ENCODE data around the gene ESRRB.

ESRRB gene

GRCh38 chr14:76375947-76376404 lies at the start of gene ESRRB:
ESRRB (plus strand) TSS chr14:76376137; CDS start chr14:76376402, 265 bp downstream.
- DNase-seq = peak in 2 of 51 donors; percentile 2 to 4

- DNase-seq = peak in 2 of 51 donors; percentile 21 to 22
These were observed 48.8 kb upstream of the ESRRB start for GRCh38 chr14:76326918-76327689.

GRCh38 chr14:76328457-76329137 lies 47.3 kb upstream of the ESRRB start:
- DNase-seq = no peak

- peak in 1 of 51 donors; percentile 4 for DNase-seq
These were observed 46.6 kb upstream of the ESRRB start for GRCh38 chr14:76329154-76329928.

GRCh38 chr14:76329951-76330350 lies 46.0 kb upstream of the ESRRB start:
- DNase-seq = peak in 1 of 51 donors; percentile 1

- DNase-seq = no peak
These were observed 45.3 kb upstream of the ESRRB start for GRCh38 chr14:76330411-76331327.

- DNase-seq = no peak
These were observed 44.5 kb upstream of the ESRRB start for GRCh38 chr14:76331328-76332011.

GRCh38 chr14:76333664-76334063 lies 42.3 kb upstream of the ESRRB start:
- DNase-seq = no peak

GRCh38 chr14:76334316-76334715 lies 41.6 kb upstream of the ESRRB start:
- DNase-seq = no peak

GRCh38 chr14:76336876-76337275 lies 39.1 kb upstream of the ESRRB start:
- DNase-seq = no peak

GRCh38 chr14:76337635-76338545 lies 38.0 kb upstream of the ESRRB start:
- peak in 3 of 51 donors; percentile 3 to 17 (median 4) for DNase-seq

GRCh38 chr14:76339728-76340615 lies 36.0 kb upstream of the ESRRB start:
- DNase-seq = no peak

- DNase-seq = no peak
These were observed 32.6 kb upstream of the ESRRB start for GRCh38 chr14:76343386-76343785.

GRCh38 chr14:76346391-76347160 lies 29.4 kb upstream of the ESRRB start:
- DNase-seq = no peak

- DNase-seq = peak in 4 of 51 donors; percentile 1 to 51 (median 20)
These were observed 27.0 kb upstream of the ESRRB start for GRCh38 chr14:76348898-76349297.

- DNase-seq = no peak
These were observed 25.9 kb upstream of the ESRRB start for GRCh38 chr14:76349993-76350392.

- DNase-seq = no peak
These were observed 25.3 kb upstream of the ESRRB start for GRCh38 chr14:76350671-76351070.
